Right renal pelvis (tissue), 4 donors: Measurements from ENCODE around the gene CMSS1. TPM values are rescaled to one million over a fixed set of nuclear protein-coding genes. Genes with fewer than 3 reads are reported as not detected.

Experiments
- DNase-seq, 4 donors: peaks; one replicate each; pipeline ENCODE4 v3.0.0-alpha.2; 2013; ENCODE audit warnings: low read depth in 4 of 4, low spot score in 3 of 4, missing footprints in 1 of 4
- polyA plus RNA-seq, 4 donors: library from polyadenylated mRNA; unstranded; fragments of 120-200 nt; gene quantifications; one replicate each; pipeline ENCODE4 v1.2.1, GENCODE V29; 2013; ENCODE audit not compliant: insufficient read length in 4 of 4

Gene CMSS1
- polyA plus RNA-seq, 4 donors = 39.3 to 42.3 (median 40.5) TPM

- no peak for DNase-seq
These were observed 255.5 kb downstream of the CMSS1 start for GRCh38 chr3:100073049-100073713.

DNA sequence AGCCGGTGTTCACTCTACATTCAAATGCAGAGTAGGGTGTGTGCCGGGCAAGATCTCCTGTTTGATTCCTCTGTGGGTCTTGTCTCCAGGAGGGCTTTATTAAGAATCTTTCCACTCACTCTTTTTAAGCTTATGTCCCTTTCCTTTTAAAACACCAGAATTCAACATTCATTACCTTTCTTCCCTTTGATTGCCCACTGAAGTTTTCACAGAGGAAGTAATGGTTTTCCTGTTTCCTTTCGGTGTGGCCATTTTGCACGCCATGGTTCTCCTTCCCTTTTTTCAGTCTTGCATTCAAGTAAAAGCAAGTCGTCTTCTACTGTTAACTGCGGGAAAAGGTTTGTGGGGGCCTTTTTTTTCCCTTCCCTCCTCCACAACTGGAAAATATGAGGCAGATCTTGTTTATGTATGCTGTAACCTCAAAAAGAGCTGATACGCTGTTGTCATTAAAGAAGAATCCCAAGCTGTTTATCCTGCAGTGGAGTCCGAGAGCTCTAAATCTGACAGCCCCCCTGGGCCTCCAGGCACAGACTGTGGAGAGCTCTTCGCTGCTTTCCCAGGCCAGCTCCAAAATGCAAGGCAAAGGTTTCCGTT lies 256.1 kb downstream of the CMSS1 start:
- DNase-seq = no peak

- DNase-seq = no peak
These were observed 257.5 kb downstream of the CMSS1 start for GRCh38 chr3:100075196-100075595.

DNA sequence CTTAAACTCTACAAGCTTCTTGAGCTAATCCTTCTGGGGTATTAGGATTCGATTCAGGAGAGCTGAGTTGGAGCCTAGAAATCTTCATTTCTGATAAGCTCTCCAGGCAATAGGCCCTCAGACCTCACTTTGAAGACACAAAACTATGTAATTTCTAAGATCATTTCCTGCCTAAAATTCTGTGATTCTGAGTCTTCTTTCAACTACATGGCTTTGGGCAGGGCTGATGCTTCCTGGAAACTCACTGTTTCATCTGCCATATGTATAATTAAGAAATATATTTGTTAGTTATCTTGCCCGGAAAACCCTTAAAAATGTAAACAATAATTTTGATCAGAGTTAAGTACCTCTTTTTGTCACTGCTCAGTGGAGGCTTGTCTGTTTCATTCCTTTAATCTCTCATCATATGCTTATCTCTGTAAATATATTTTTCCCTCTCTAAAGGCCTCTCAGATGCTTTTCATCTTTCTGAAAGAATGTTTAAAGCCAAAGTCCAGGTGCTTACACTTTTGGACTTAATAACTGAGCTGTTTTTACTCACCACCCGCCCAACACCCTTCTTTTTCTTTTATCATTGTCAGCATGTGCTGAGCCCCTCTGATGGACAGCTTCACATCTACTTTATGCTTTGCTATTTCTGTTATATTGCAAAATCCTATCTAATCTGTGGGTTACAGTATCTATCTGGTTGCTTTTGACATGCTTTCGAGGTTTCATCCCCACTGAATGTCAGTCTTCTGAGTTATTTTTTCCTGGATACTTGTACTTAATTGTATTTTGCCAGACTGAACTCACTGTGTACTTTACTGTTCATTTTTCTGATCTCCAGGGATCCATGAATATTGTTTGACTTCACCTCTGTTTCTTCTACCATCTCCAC lies 258.4 kb downstream of the CMSS1 start:
- DNase-seq = no peak

- DNase-seq = no peak
These were observed 259.3 kb downstream of the CMSS1 start for GRCh38 chr3:100076731-100077529.

DNA sequence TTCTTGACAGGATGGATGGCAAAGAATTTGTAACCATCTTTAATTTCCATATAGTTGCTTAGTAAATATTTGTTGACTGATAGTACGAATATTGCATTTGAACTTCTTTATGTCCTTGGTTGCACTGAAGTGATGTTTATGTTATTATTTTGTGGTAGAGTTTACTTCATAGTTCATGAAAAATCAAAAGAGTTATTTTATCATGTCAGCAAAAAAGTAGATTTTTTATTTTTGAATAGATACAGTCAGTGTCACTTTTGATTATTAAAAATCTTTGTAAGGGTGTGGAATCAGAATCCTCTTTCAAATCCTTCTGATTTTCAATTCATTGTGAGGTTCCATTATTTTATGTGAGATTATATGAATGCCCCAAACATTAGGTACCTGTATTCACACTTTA lies 261.7 kb downstream of the CMSS1 start:
- no peak for DNase-seq

- no peak for DNase-seq
These were observed 262.9 kb downstream of the CMSS1 start for GRCh38 chr3:100080573-100080972.

GRCh38 chr3:100081311-100081710 lies 263.6 kb downstream of the CMSS1 start:
- DNase-seq = no peak

DNA sequence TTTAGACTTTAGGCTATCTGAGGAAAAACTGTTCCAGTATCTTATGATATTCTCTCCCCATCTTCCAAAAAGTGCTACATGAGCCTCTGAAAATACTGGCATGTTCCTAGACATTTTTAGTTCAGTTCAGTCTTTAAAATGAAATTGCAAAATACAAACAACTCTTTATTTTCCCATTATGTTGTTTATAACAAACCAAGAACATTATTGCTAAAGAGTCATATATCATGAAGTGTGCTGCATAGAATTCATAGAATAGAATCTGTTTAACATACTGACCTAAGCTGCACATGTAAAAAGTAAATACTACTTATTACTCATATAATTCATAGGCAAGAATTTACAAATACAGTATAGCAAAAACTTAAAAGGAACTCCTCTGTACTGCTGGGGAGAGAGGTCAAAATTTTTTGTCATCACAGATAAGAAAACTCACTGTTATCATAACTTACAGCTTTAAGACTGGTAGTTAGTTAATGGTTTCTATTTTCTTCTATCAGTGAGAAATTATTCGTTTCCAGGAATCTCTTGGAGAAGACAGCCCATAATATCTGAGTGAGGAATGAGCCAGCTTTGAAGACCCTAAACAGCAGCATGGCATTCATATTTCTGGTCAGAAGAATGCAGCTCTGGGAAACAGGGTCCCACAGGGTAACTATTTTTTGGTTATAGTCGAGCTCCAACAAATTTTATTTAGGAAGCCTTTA lies 264.5 kb downstream of the CMSS1 start:
- no peak for DNase-seq

DNA sequence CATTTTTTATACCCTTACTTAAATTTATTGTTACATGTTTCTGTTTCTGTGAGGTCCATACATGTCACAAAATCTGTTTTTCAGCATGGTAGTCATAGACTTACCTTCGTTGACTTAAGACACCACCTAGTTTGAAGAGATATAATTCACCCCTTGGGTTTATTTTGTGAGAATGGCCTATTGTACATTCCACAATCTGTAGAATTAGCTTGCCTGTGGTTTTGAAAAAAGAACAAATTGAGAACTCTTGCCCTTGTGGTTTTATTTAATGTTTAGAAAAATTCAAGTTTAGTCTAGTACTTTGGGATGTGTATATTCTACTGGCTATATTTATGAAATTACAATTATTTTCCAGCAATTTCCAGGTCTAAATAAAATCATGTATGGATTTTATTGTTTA lies 265.1 kb downstream of the CMSS1 start:
- no peak for DNase-seq

DNA sequence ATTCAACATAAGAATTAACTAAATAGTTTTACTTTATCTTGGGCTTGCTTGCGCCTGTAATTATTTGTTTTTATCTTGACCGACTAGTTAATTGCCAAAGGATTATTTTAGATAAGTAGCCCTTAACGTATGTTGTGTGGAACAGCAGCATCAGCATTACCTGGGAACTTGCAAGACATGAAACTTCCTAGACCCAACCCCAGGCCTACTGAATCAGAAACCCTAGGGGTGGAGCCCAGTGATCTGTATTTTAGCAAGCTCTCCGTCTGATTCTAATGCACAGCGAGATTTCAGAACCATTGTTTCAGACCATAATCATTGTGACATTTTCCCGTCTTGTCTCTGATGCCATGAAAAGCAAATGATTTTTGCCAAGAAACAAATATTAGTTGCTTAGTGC lies 265.5 kb downstream of the CMSS1 start:
- no peak for DNase-seq

GRCh38 chr3:100084100-100084806 lies 266.6 kb downstream of the CMSS1 start:
- no peak for DNase-seq

GRCh38 chr3:100086401-100086800 lies 268.7 kb downstream of the CMSS1 start:
- no peak for DNase-seq

- DNase-seq = no peak
These were observed 269.5 kb downstream of the CMSS1 start for GRCh38 chr3:100087198-100087597.

DNA sequence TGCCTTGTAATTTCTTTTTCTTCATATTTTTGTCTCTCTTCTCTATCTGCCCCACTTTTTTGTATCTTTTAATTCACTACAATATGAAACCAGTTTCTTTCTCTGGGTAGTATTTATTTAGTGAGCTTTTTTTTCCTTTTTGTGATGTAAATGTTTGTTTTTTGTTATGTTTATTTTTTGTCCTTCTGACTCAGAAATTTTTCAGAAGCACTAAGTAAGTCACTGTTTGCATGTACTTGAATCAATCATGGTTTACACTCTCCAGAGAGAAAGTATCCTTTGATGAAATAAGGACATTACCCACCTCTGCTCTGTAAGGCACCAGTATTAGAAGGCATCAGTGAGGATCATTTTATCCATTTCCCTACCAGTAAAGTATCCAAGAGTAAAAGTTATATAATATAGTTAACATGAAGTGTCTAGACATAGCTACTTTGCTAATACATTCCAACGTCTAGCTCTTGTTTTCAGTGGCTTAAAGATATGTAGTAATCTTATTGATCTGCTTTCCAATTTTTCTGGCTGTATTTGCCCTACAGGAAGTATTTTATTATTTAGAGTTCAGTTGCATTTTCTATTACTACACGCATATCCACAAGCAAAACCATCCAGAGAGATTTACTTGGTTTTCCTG lies 271.2 kb downstream of the CMSS1 start:
- no peak for DNase-seq

DNA sequence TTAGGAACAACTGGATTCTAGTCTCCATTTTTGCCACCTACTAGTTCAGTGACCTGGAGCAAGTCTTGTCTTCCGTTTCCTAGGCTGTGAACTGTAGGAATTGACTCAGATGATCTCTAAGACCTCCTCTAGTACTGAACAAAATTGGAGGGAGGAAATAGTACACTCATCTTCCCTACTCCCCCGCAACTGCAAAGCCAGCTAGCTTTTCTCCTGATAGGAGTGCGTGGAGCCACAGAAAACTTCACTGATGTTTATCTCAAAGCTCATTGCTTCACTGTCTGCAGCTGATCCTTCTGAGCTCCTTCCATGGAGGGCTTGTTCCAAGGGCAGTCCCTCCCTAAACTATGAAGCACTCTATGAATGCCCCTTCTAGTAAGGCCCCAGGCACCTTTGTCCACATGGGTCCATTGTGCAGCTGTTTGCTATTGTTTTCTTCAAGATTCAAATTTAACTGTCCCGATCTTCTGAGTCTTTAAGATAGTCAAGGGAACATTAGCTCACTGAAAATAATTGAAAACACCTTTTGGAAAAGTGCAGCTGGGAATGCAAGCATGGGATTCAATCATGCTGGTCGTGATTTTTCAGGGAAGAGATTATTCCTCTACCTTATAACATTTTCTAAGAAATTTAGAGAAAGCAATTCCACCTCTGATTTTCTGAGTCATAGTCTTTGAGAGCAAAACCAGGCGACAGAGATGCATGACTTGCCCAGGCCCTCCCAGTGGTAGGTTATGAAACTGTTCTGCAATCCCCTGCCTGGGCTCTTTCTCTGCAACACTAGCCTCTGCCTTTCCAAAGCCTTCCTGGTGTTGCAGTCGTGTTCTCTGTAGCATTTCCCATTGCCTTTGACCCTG lies 272.4 kb downstream of the CMSS1 start:
- DNase-seq = no peak

GRCh38 chr3:100090669-100091005 lies 273.0 kb downstream of the CMSS1 start:
- DNase-seq = no peak

GRCh38 chr3:100093831-100094230 lies 276.2 kb downstream of the CMSS1 start:
- DNase-seq = no peak
